Activated T-cell treated with anti-CD3 and anti-CD28 coated beads for 4 hours (primary cell): ENCODE measurements around the gene RICTOR.

ENCODE experiments used
- DNase-seq: peaks from one replicate; pipeline ENCODE4 v3.0.0-alpha.2; 2020

RICTOR gene

GRCh38 chr5:38929838-38930237 is 144.4 kb downstream of the RICTOR start:
- DNase-seq, result no peak

- DNase-seq, result no peak
Measured at GRCh38 chr5:38927470-38927869, 146.7 kb downstream of the RICTOR start.

GRCh38 chr5:38926121-38926520 is 148.1 kb downstream of the RICTOR start:
- no peak for DNase-seq

GRCh38 chr5:38925154-38925925 is 148.9 kb downstream of the RICTOR start:
- no peak for DNase-seq

- DNase-seq, result no peak
Measured at GRCh38 chr5:38923661-38924451, 150.3 kb downstream of the RICTOR start.

- DNase-seq, result peak; percentile 9
Measured at GRCh38 chr5:38922199-38922598, 152.0 kb downstream of the RICTOR start.

GRCh38 chr5:38921174-38921573 is 153.0 kb downstream of the RICTOR start:
- no peak for DNase-seq

- DNase-seq, result no peak
Measured at GRCh38 chr5:38916802-38917201, 157.4 kb downstream of the RICTOR start.

GRCh38 chr5:38913714-38914113 is 160.5 kb downstream of the RICTOR start:
- no peak for DNase-seq

- DNase-seq, result no peak
Measured at GRCh38 chr5:38911933-38912332, 162.3 kb downstream of the RICTOR start.

GRCh38 chr5:38906503-38906902 is 167.7 kb downstream of the RICTOR start:
- no peak for DNase-seq

- no peak for DNase-seq
Measured at GRCh38 chr5:38905516-38905915, 168.7 kb downstream of the RICTOR start.

GRCh38 chr5:38899936-38900335 is 174.3 kb downstream of the RICTOR start:
- no peak for DNase-seq

GRCh38 chr5:38896760-38897159 is 177.4 kb downstream of the RICTOR start:
- no peak for DNase-seq

GRCh38 chr5:38892363-38892762 is 181.8 kb downstream of the RICTOR start:
- no peak for DNase-seq

GRCh38 chr5:38891563-38891962 is 182.6 kb downstream of the RICTOR start:
- no peak for DNase-seq

GRCh38 chr5:38889424-38889823 is 184.8 kb downstream of the RICTOR start:
- DNase-seq, result no peak

GRCh38 chr5:38888041-38888440 is 186.2 kb downstream of the RICTOR start:
- DNase-seq, result no peak
